C4-2B (cell line): ENCODE results near the gene PHACTR1.

Experiments used
- H3K27ac ChIP-seq: fragments of 450-650 bp; 2 replicates; pipeline ENCODE4 v1.5.1; 2017
- ZFX ChIP-seq: fragments of 450-650 bp; IDR thresholded peaks from 2 replicates; pipeline ENCODE4 v1.6.1; 2017
- TF ChIP-seq, protein P1 (sequence below): fragments of 450-650 bp; conservative IDR thresholded peaks from 2 replicates; pipeline ENCODE4 v1.5.1; 2017; ENCODE audit warnings: mild to moderate bottlenecking

Gene PHACTR1

DNA sequence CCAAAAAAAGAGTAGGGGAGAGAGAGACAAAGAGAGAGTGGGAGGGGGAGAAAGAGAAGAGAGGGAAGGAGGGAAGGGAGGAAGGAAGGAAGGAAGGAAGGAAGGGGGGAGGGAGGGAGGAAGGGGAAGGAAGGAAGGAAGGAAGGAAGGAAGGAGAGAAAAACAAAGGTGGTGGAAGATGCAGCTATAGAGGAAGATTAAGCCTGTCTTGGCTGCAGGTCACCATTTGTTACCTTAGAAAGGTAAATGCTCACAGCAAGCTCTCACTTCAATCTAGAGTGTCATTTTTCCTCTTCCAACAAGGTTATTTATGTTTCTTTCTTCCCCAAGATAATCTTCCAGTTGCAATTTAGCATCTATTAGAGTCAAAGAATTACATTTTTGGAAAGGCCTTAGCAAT lies 284.0 kb downstream of the PHACTR1 start:
- no peak for TF ChIP-seq ZFX
- TF ChIP-seq, protein P1, sequence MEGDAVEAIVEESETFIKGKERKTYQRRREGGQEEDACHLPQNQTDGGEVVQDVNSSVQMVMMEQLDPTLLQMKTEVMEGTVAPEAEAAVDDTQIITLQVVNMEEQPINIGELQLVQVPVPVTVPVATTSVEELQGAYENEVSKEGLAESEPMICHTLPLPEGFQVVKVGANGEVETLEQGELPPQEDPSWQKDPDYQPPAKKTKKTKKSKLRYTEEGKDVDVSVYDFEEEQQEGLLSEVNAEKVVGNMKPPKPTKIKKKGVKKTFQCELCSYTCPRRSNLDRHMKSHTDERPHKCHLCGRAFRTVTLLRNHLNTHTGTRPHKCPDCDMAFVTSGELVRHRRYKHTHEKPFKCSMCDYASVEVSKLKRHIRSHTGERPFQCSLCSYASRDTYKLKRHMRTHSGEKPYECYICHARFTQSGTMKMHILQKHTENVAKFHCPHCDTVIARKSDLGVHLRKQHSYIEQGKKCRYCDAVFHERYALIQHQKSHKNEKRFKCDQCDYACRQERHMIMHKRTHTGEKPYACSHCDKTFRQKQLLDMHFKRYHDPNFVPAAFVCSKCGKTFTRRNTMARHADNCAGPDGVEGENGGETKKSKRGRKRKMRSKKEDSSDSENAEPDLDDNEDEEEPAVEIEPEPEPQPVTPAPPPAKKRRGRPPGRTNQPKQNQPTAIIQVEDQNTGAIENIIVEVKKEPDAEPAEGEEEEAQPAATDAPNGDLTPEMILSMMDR: no peak
- no peak overlapping the region for H3K27ac ChIP-seq

DNA sequence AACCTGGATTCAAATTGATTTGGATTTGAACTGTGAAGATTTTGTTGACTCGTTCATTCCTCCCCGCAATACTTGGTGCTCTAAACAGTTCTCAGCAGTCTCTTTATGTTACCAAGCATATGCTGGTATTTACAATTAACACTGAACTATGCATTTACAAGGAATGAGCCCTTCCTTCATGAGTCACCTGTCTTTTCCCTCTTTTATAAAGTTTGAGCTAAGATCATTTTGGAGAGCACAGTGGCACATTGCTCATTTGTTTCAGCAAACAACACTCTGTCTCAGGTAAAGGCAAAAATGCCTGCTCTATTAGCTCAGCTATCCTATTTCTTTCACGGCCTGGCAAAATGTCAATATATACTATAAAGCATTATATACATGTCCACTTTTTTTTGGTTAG lies 285.4 kb downstream of the PHACTR1 start:
- H3K27ac ChIP-seq: no peak overlapping the region
- TF ChIP-seq, protein P1: no peak
- no peak for TF ChIP-seq ZFX

DNA sequence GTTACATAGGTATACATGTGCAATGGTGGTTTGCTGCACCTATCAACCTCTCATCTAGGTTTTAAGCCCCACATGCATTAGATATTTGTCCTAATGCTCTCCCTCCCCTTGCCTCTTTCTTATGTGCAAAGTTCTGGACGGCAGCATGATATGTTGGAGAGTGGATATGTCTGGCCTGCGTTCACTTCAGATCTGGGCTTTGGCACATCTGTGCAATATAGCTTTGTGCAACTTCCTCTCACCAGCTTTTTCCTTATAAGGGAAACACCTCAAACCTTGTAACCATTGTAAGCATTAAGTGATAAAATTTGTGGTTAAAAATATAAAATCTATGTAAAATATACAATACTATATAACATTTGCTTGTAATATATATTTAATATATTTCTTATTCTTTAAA lies 288.0 kb downstream of the PHACTR1 start:
- TF ChIP-seq ZFX: no peak
- TF ChIP-seq, protein P1: no peak

DNA sequence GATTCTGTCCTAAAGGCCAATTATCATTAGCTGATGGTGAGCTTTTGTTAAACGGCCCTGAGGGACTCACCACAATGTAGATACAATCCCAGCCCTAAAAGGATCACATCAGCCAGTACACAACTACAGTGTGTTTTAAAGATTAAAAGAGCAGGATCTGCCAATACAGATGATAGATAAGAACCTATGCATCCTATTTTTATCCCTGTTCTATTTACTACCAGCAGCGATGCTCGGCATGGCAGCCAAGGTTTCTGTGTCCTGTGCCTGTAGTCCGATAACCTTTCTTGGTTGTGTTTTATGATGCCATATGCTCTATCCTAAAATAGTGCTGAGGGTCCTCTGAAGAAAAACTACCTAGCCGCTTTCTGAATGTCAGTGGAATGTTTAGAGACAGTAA lies 289.4 kb downstream of the PHACTR1 start:
- no peak overlapping the region for H3K27ac ChIP-seq
- TF ChIP-seq, protein P1: no peak
- TF ChIP-seq ZFX: no peak

More for the DNA sequence above, 288.0 kb downstream of the PHACTR1 start:
- H3K27ac ChIP-seq: no peak overlapping the region

DNA sequence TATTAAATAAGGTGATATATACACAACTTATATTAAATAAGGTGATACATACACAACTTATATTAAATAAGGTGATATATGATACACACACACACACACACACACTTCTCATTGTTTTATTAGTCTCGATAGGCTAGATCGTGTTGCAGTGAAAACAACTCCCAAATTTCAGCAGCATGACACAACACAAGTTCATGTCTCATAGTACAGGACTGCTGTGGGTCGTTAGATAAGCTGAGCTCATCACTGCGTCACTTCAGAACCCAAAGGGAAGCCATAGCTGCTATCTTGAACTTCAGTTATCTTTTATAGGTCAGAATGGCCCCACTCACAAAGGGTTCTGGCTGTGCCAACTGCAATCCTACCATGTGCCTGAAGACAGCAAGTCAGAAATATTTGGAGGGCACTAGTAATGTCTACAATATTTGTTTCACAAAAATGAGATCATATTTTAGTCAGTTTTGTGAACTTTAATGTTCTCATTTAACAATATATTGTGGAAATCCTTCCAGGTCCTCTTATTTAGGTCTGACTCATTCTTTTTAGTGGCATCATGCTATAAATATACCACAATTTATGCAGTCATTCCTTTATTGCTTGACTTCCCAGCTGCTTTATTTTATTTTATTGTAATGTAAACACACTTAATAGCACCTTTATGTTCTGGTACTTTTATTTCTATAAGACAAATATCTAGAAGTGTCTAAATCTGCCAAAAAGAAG lies 290.2 kb downstream of the PHACTR1 start:
- no peak overlapping the region for H3K27ac ChIP-seq
- no peak for TF ChIP-seq ZFX
- TF ChIP-seq, protein P1: no peak

DNA sequence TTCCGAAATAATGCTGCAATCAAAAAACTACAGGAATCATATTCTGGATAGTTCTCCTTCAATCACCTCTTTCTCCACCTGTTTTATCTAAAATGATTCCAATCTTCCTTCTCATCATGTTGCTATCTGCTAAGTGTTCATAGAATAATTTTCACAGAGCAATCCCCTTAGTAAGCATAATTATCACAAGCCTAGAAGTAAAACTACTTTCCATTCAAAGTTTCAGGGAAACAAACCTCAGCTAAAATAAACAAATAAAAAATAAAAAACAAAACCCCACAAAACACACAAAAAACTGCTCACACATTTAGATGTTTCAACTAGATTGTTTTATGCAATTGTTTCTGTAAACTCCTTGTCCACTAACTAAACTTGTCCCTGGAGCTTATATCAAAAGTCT lies 291.2 kb downstream of the PHACTR1 start:
- TF ChIP-seq ZFX: no peak
- TF ChIP-seq, protein P1: no peak
- no peak overlapping the region for H3K27ac ChIP-seq

DNA sequence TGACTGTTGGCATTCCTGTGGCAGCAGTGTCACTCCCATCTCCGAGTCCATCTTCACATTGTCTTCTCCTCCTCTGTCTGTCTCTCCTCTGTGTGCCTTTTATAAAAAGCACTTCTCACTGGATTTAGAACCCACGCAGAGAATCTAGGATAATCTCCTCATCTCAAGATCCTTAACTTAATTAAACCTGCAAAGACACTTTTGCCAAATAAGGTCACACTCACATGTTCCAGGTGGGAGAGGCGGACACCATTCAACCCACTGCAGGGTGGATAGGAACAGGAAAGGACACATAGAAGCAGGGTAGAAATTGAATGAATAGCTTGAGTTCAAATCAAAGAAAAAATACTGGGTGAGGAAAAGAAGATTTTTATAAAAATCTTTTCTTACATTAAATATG lies 292.5 kb downstream of the PHACTR1 start:
- TF ChIP-seq ZFX: no peak
- TF ChIP-seq, protein P1: no peak
- H3K27ac ChIP-seq: no peak overlapping the region
